ENCODE data around the gene CELF2.

CELF2 gene

GRCh38 chr10:11165591-11166543, 148.2 kb downstream of the CELF2 start:
- no peak for TF ChIP-seq CSRNP3 (CRISPR knock-in tag; IDR thresholded peaks at IDR 0.05)
- ATAC-seq = no peak; the same call in 2 of the 3 replicates

GRCh38 chr10:11166550-11166949, 148.9 kb downstream of the CELF2 start:
- ATAC-seq = no peak
- TF ChIP-seq PPARA (CRISPR knock-in tag; IDR thresholded peaks at IDR 0.05; ENCODE audit: borderline replicate concordance) (no peak), SNAI2 (CRISPR knock-in tag; IDR thresholded peaks at IDR 0.05) (no peak), ZNF8 (CRISPR knock-in tag; IDR thresholded peaks at IDR 0.05) (no peak), CREB5 (CRISPR knock-in tag; IDR thresholded peaks at IDR 0.05; ENCODE audit: low read depth) (no peak), POU6F1 (CRISPR knock-in tag; IDR thresholded peaks at IDR 0.05; ENCODE audit: borderline replicate concordance, low read depth) (no peak), GLIS3 (CRISPR knock-in tag; IDR thresholded peaks at IDR 0.05) (no peak), ESRRG (CRISPR knock-in tag; IDR thresholded peaks at IDR 0.05) (no peak), ZC3H10 (CRISPR knock-in tag; IDR thresholded peaks at IDR 0.05) (no peak)

- TF ChIP-seq POU6F1 (CRISPR knock-in tag; IDR thresholded peaks at IDR 0.05; ENCODE audit: borderline replicate concordance, low read depth) = no peak
- no peak for TF ChIP-seq TCF4 (CRISPR knock-in tag; IDR thresholded peaks at IDR 0.05; ENCODE audit: borderline replicate concordance)
- no peak for TF ChIP-seq ZNF565 (CRISPR knock-in tag; conservative IDR thresholded peaks at IDR 0.05; ENCODE audit: low read depth)
- TF ChIP-seq CSRNP3 (CRISPR knock-in tag; IDR thresholded peaks at IDR 0.05) = no peak
- no peak for TF ChIP-seq RARB (CRISPR knock-in tag; IDR thresholded peaks at IDR 0.05)
- no peak for TF ChIP-seq ZC3H10 (CRISPR knock-in tag; IDR thresholded peaks at IDR 0.05)
- no peak for TF ChIP-seq ESRRG (CRISPR knock-in tag; IDR thresholded peaks at IDR 0.05)
- TF ChIP-seq ZNF70 (CRISPR knock-in tag; IDR thresholded peaks at IDR 0.05) = no peak
- TF ChIP-seq ZNF8 (CRISPR knock-in tag; IDR thresholded peaks at IDR 0.05) = no peak
- TF ChIP-seq ARNTL (CRISPR knock-in tag; IDR thresholded peaks at IDR 0.05; ENCODE audit: borderline replicate concordance, low read depth) = no peak
- no peak for TF ChIP-seq ZFP30 (CRISPR knock-in tag; IDR thresholded peaks at IDR 0.05)
- TF ChIP-seq CREB5 (CRISPR knock-in tag; IDR thresholded peaks at IDR 0.05; ENCODE audit: low read depth) = no peak
- TF ChIP-seq SNAI2 (CRISPR knock-in tag; IDR thresholded peaks at IDR 0.05) = no peak
- no peak for TF ChIP-seq GLIS3 (CRISPR knock-in tag; IDR thresholded peaks at IDR 0.05)
- ATAC-seq = no peak
Observed at GRCh38 chr10:11167233-11167966, 149.7 kb downstream of the CELF2 start.

Data from SK-N-SH treated with all-trans-retinoic acid at 6 μM for 48 hours (cell line).